Neuronal stem cell (in vitro differentiated cells): Measurements from ENCODE around the gene HOMER3.

Experiments
- DNase-seq: peaks from one replicate; pipeline ENCODE4 v3.0.0-alpha.2; 2013; ENCODE audit warnings: low spot score
- H2AFZ ChIP-seq: one replicate; pipeline ENCODE4 v1.6.1; 2013; ENCODE audit warnings: mild to moderate bottlenecking, low read length, inconsistent platforms
- H2AK5ac ChIP-seq: 2 replicates; pipeline ENCODE4 v1.6.1; 2013; ENCODE audit warnings: low read depth, mild to moderate bottlenecking, inconsistent platforms, low read length, moderate library complexity, mixed read lengths
- H2BK120ac ChIP-seq: 2 replicates; pipeline ENCODE4 v1.6.1; 2013; ENCODE audit warnings: low read depth, mild to moderate bottlenecking, inconsistent platforms, low read length, moderate library complexity, mixed read lengths
- H2BK12ac ChIP-seq: one replicate; pipeline ENCODE4 v1.6.1; 2013; ENCODE audit warnings: low read length, inconsistent platforms
- H2BK15ac ChIP-seq: 2 replicates; pipeline ENCODE4 v1.6.1; 2013; ENCODE audit warnings: mild to moderate bottlenecking, low read length, inconsistent platforms, mixed read lengths
- H2BK5ac ChIP-seq: one replicate; pipeline ENCODE4 v1.6.1; 2013; ENCODE audit warnings: inconsistent platforms, mild to moderate bottlenecking, low read length, moderate library complexity
- H3K14ac ChIP-seq: one replicate; pipeline ENCODE4 v1.6.1; 2013; ENCODE audit warnings: low read length, inconsistent platforms
- H3K18ac ChIP-seq: 2 replicates; pipeline ENCODE4 v1.6.1; 2013; ENCODE audit warnings: low read length, inconsistent platforms
- H3K23ac ChIP-seq: 2 replicates; pipeline ENCODE4 v1.6.1; 2013; ENCODE audit warnings: low read depth, mild to moderate bottlenecking, mixed read lengths, low read length, inconsistent platforms; ENCODE audit not compliant: poor library complexity
- H3K27ac ChIP-seq: replicated peaks from 3 replicates; pipeline ENCODE4 v1.5.1; 2013; ENCODE audit warnings: low read length, inconsistent platforms
- H3K27me3 ChIP-seq, 3 experiments: 2 replicates each; pipeline ENCODE4 v1.6.1; 2013; ENCODE audit warnings: low read length in 3 of 3, mild to moderate bottlenecking in 2 of 3, inconsistent platforms in 1 of 3, low read depth in 1 of 3, mixed read lengths in 1 of 3, moderate library complexity in 1 of 3; ENCODE audit not compliant: control insufficient read depth in 3 of 3, insufficient read depth in 3 of 3
- H3K36me3 ChIP-seq, 2 donors: replicated peaks in 1 of 2; 2 replicates each; pipeline ENCODE4 v1.6.1; 2013; ENCODE audit warnings: low read length in 2 of 2; ENCODE audit not compliant: control insufficient read depth in 2 of 2, insufficient read depth in 2 of 2
- H3K4ac ChIP-seq: 2 replicates; pipeline ENCODE4 v1.6.1; 2013; ENCODE audit warnings: inconsistent platforms, mild to moderate bottlenecking, low read length, moderate library complexity
- H3K4me1 ChIP-seq, 2 donors: 1 replicate in 1 of 2; 2 replicates in 1 of 2; pipeline ENCODE4 v1.6.1; 2013; ENCODE audit warnings: low read length in 2 of 2, low read depth in 1 of 2; ENCODE audit not compliant: control insufficient read depth in 2 of 2, insufficient read depth in 1 of 2
- H3K4me2 ChIP-seq: one replicate; pipeline ENCODE4 v1.6.1; 2013; ENCODE audit warnings: mild to moderate bottlenecking, low read length, inconsistent platforms; ENCODE audit not compliant: insufficient read depth, poor library complexity, severe bottlenecking
- H3K4me3 ChIP-seq, 2 donors: 2 replicates each; pipeline ENCODE4 v1.5.1; 2013; ENCODE audit warnings: low read length in 2 of 2, mild to moderate bottlenecking in 2 of 2, inconsistent platforms in 1 of 2, moderate library complexity in 1 of 2
- H3K79me1 ChIP-seq: one replicate; pipeline ENCODE4 v1.6.1; 2013; ENCODE audit warnings: low read depth, mild to moderate bottlenecking, inconsistent platforms, low read length, moderate library complexity
- H3K9ac ChIP-seq: one replicate; pipeline ENCODE4 v1.6.1; 2013; ENCODE audit warnings: mild to moderate bottlenecking, low read depth, low read length, inconsistent platforms; ENCODE audit not compliant: poor library complexity
- H3K9me3 ChIP-seq, 2 donors: replicated peaks in 1 of 2; 2 replicates each; pipeline versions ENCODE3 to v1.6.1; 2013; ENCODE audit warnings: low read length in 2 of 2, mild to moderate bottlenecking in 2 of 2, inconsistent platforms in 1 of 2, low read depth in 1 of 2, mixed read lengths in 1 of 2, moderate library complexity in 1 of 2; ENCODE audit not compliant: control insufficient read depth in 2 of 2, insufficient read depth in 1 of 2
- H4K8ac ChIP-seq: one replicate; pipeline ENCODE4 v1.6.1; 2013; ENCODE audit warnings: low read depth, mild to moderate bottlenecking, inconsistent platforms, low read length, moderate library complexity
- H4K91ac ChIP-seq: one replicate; pipeline ENCODE4 v1.6.1; 2013; ENCODE audit warnings: low read length, low read depth, mild to moderate bottlenecking, inconsistent platforms; ENCODE audit not compliant: poor library complexity
- WGBS, 2 donors: extraction: QIAGEN DNeasy Blood & Tissue Kit; methylation state at CpG; one replicate each; pipeline ENCODE4 v1.1.7; 2013; ENCODE audit warnings: missing lambda C conversion rate in 2 of 2, mixed read lengths in 1 of 2; ENCODE audit not compliant: insufficient read length in 2 of 2, insufficient replicate concordance in 1 of 2; ENCODE audit errors: extremely low coverage in 2 of 2; 5-methylcytosine and 5-hydroxymethylcytosine counted together

HOMER3 gene

GRCh38 chr19:18898081-18898606 lies 42.9 kb downstream of the HOMER3 start:
- H2AK5ac ChIP-seq = peak overlapping the region; percentile 93
- no peak overlapping the region for H4K91ac ChIP-seq
- DNase-seq = no peak
- peaks cover 0 to 6% (median 0%) of the 10 kb centered on the region in 3 experiments for H3K27me3 ChIP-seq
- peak overlapping the region; percentile 22 for H3K27ac ChIP-seq
- H2BK12ac ChIP-seq = peak overlapping the region; percentile 33
- H3K4me2 ChIP-seq = no peak overlapping the region
- H3K79me1 ChIP-seq = no peaks in the 10 kb centered on the region
- no peak overlapping the region for H2BK15ac ChIP-seq
- H3K36me3 ChIP-seq = peaks cover 13 to 40% of the 10 kb centered on the region in 2 donors
- peak overlapping the region; percentile 87 for H3K18ac ChIP-seq
- no peak overlapping the region for H4K8ac ChIP-seq
- WGBS, 2 donors = no CpG with 5 or more reads among the region's 18 CpGs
- no peak overlapping the region for H2BK120ac ChIP-seq
- peak overlapping the region; percentile 11 for H3K23ac ChIP-seq
- peaks cover 0 to 8% of the 10 kb centered on the region in 2 donors for H3K9me3 ChIP-seq
- H3K9ac ChIP-seq = peak overlapping the region; percentile 7
- H2AFZ ChIP-seq = no peak overlapping the region
- no peak overlapping the region for H3K4ac ChIP-seq
- H3K4me3 ChIP-seq = no peak overlapping the region
- H3K14ac ChIP-seq = no peak overlapping the region
- H2BK5ac ChIP-seq = peak overlapping the region; percentile 72
- H3K4me1 ChIP-seq = peaks cover 12 to 25% of the 10 kb centered on the region in 2 donors

- H2AK5ac ChIP-seq = peak overlapping the region; percentile 92
- H3K4ac ChIP-seq = no peak overlapping the region
- H2BK5ac ChIP-seq = peak overlapping the region; percentile 82
- H3K4me3 ChIP-seq = peak overlapping the region in 1 of 2 donors; percentile 4
- H3K9me3 ChIP-seq = peaks cover 0 to 8% of the 10 kb centered on the region in 2 donors
- H3K79me1 ChIP-seq = no peaks in the 10 kb centered on the region
- H4K91ac ChIP-seq = no peak overlapping the region
- H2BK15ac ChIP-seq = peak overlapping the region; percentile 79
- H2BK120ac ChIP-seq = no peak overlapping the region
- no peak overlapping the region for H3K14ac ChIP-seq
- peaks cover 14 to 40% of the 10 kb centered on the region in 2 donors for H3K36me3 ChIP-seq
- H3K4me2 ChIP-seq = no peak overlapping the region
- H2AFZ ChIP-seq = no peak overlapping the region
- H3K18ac ChIP-seq = peak overlapping the region; percentile 65
- H3K27me3 ChIP-seq = peaks cover 0 to 6% (median 0%) of the 10 kb centered on the region in 3 experiments
- no peak overlapping the region for H2BK12ac ChIP-seq
- peak overlapping the region; percentile 50 for H3K9ac ChIP-seq
- H3K4me1 ChIP-seq = peaks cover 12 to 25% of the 10 kb centered on the region in 2 donors
- H3K23ac ChIP-seq = peak overlapping the region; percentile 69
- no peak overlapping the region for H4K8ac ChIP-seq
- no peak overlapping the region for H3K27ac ChIP-seq
- no CpG with 5 or more reads among the region's 25 CpGs for WGBS, 2 donors
- DNase-seq = no peak
These were observed 43.7 kb downstream of the HOMER3 start for GRCh38 chr19:18897094-18898029.

- Histone ChIP-seq H2BK12ac (peak overlapping the region; percentile 90), H3K9me3 (peaks cover 0 to 7% of the 10 kb centered on the region in 2 donors), H3K4me1 (peaks cover 12 to 25% of the 10 kb centered on the region in 2 donors), H3K14ac (peak overlapping the region; percentile 94), H3K4me2 (peak overlapping the region; percentile 49), H3K27ac (no peak overlapping the region), H2BK120ac (peak overlapping the region; percentile 87), H4K8ac (peak overlapping the region; percentile 82), H2BK15ac (peak overlapping the region; percentile 58), H2AK5ac (peak overlapping the region; percentile 92), H3K4ac (peak overlapping the region; percentile 37), H2AFZ (peak overlapping the region; percentile 66), H3K23ac (peak overlapping the region; percentile 80), H4K91ac (no peak overlapping the region), H3K9ac (peak overlapping the region; percentile 88), H3K4me3 (peak overlapping the region in 1 of 2 donors; percentile 71), H3K18ac (peak overlapping the region; percentile 98), H3K79me1 (no peaks in the 10 kb centered on the region), H3K27me3 (peaks cover 0 to 6% (median 0%) of the 10 kb centered on the region in 3 experiments), H3K36me3 (peaks cover 15 to 44% of the 10 kb centered on the region in 2 donors), H2BK5ac (peak overlapping the region; percentile 82)
- WGBS, 2 donors = no CpG with 5 or more reads among the region's 33 CpGs
- no peak for DNase-seq
These were observed 44.6 kb downstream of the HOMER3 start for GRCh38 chr19:18896421-18896841.
